ENCODE measurements around the gene ZNF644. TPM values are rescaled to one million over a fixed set of nuclear protein-coding genes. Genes with fewer than 3 reads are reported as not detected.
"Not testable (repeated sequence)": the region's sequence is repeated elsewhere in the genome, so short reads cannot be mapped to it uniquely, and the experiment has no call there.

The ZNF644 gene
- total RNA-seq, 4 donors from 2014 or later = 30.5 to 61.7 (median 34.6) TPM

DNA sequence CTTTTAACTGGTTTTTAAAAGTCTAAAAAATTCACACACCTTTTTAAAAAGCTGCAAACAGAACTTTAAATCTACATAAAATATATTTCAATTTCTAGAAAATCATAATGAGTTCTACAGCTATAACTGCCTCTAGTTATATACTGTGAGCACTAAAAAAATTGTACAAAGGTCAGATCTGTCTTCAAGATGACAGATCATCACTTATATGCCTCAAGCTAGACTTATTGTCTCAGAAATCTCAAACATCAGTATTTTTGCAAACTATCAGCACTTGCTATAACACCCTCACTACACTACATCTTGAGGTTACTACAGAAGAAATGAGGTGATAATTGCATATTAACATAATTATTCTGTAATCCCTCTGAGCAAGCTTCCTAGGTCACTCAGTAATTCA lies 76.5 kb downstream of the ZNF644 start:
- no peak overlapping the region for H3K27ac ChIP-seq
- H3K4me1 ChIP-seq = peaks cover 8 to 19% of the 10 kb centered on the region in 2 donors
- no peaks in the 10 kb centered on the region for H3K9me3 ChIP-seq
- no peaks in the 10 kb centered on the region for H3K27me3 ChIP-seq
- H3K36me3 ChIP-seq = peaks cover 0 to 5% of the 10 kb centered on the region in 2 donors
- intact Hi-C loops (cut with DNase I; ENCODE audit: low total_unique reads) (no loop called here), in situ Hi-C loops (cut with MboI; ENCODE audit: low sequenced_read_pairs in 4 of 4) (no loop called here)
- no peak for ATAC-seq
- TF ChIP-seq CTCF (IDR thresholded peaks at IDR 0.05 in 4 of 5, conservative IDR thresholded peaks at IDR 0.05 in 1 of 5) (no peak), POLR2A (IDR thresholded peaks at IDR 0.05) (no peak)
- no peak for DNase-seq
- no peak overlapping the region for H3K4me3 ChIP-seq

GRCh38 chr1:90943966-90944365 lies 77.9 kb downstream of the ZNF644 start:
- ATAC-seq (no peak), DNase-seq (no peak)
- Histone ChIP-seq H3K36me3 (peaks cover 0 to 14% of the 10 kb centered on the region in 2 donors), H3K4me1 (peaks cover 8 to 19% of the 10 kb centered on the region in 2 donors), H3K9me3 (no peaks in the 10 kb centered on the region), H3K4me3 (no peak overlapping the region), H3K27me3 (no peaks in the 10 kb centered on the region), H3K27ac (no peak overlapping the region)
- intact Hi-C loops (cut with DNase I; ENCODE audit: low total_unique reads) = no loop called here
- TF ChIP-seq CTCF (IDR thresholded peaks at IDR 0.05 in 4 of 5, conservative IDR thresholded peaks at IDR 0.05 in 1 of 5) (no peak), POLR2A (IDR thresholded peaks at IDR 0.05) (no peak)
- in situ Hi-C loops (cut with MboI; ENCODE audit: low sequenced_read_pairs in 4 of 4) = no loop called here

DNA sequence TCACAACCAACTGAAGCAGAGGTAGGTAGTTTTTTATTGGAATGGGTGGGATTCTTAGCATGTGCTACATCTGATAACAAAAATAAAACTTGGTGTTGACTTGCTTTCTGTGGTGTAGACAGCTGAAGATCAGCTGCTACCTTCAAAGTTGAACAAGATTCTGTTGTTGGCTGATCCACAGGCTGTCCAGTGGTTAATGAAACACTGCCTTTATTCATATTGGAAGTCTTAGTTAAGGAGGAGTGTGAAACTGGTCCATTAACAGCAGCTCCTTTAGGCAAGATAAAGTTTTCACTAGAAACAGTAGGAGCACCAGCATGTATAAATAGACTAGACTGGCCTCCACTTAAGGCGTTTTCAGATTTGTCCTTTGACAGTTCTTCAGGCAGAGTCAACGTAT lies 81.1 kb downstream of the ZNF644 start:
- TF ChIP-seq POLR2A (IDR thresholded peaks at IDR 0.05) (no peak), CTCF (IDR thresholded peaks at IDR 0.05 in 4 of 5, conservative IDR thresholded peaks at IDR 0.05 in 1 of 5) (no peak)
- Histone ChIP-seq H3K4me1 (peaks cover 5 to 8% of the 10 kb centered on the region in 2 donors), H3K36me3 (peaks cover 0 to 33% of the 10 kb centered on the region in 2 donors), H3K27ac (no peak overlapping the region), H3K4me3 (no peak overlapping the region), H3K27me3 (no peaks in the 10 kb centered on the region), H3K9me3 (no peaks in the 10 kb centered on the region)
- intact Hi-C loops (cut with DNase I; ENCODE audit: low total_unique reads) = no loop called here
- no peak for DNase-seq
- no peak for ATAC-seq
- in situ Hi-C loops (cut with MboI; ENCODE audit: low sequenced_read_pairs in 4 of 4) = no loop called here

DNA sequence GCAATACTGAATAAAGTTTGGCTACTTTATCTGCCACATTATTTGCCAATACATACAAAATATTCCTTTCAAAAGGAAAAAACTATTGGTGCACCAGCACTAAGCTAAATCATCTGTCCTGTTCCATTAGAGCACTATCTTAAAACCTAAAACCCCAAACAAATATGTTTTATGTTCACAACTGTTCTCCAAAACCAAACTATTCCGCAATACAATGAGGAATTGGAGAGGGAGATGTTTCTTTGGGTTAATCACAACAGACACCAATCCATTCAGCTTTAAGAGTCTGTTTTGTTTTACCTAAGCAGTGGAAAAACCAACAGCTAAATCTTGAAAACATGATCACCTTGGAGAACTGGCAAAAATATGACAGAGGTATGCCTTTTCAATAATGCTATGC lies 85.1 kb downstream of the ZNF644 start:
- DNase-seq (no peak), ATAC-seq (no peak)
- Histone ChIP-seq H3K4me3 (no peak overlapping the region), H3K9me3 (no peaks in the 10 kb centered on the region), H3K27ac (no peak overlapping the region), H3K36me3 (peaks cover 0 to 33% of the 10 kb centered on the region in 2 donors), H3K27me3 (no peaks in the 10 kb centered on the region), H3K4me1 (no peaks in the 10 kb centered on the region)
- intact Hi-C loops (cut with DNase I; ENCODE audit: low total_unique reads) = no loop called here
- in situ Hi-C loops (cut with MboI; ENCODE audit: low sequenced_read_pairs in 4 of 4) = no loop called here
- TF ChIP-seq CTCF (IDR thresholded peaks at IDR 0.05 in 4 of 5, conservative IDR thresholded peaks at IDR 0.05 in 1 of 5) (no peak), POLR2A (IDR thresholded peaks at IDR 0.05) (no peak)

- H3K9me3 ChIP-seq = no peaks in the 10 kb centered on the region
- DNase-seq (no peak), ATAC-seq (no peak)
- TF ChIP-seq POLR2A (IDR thresholded peaks at IDR 0.05) = no peak
- no peak for TF ChIP-seq CTCF (IDR thresholded peaks at IDR 0.05 in 4 of 5, conservative IDR thresholded peaks at IDR 0.05 in 1 of 5)
- H3K4me1 ChIP-seq = no peaks in the 10 kb centered on the region
- H3K27ac ChIP-seq = no peak overlapping the region
- in situ Hi-C loops (cut with MboI; ENCODE audit: low sequenced_read_pairs in 4 of 4) = no loop called here
- no peak overlapping the region for H3K4me3 ChIP-seq
- peaks cover 0 to 33% of the 10 kb centered on the region in 2 donors for H3K36me3 ChIP-seq
- no peaks in the 10 kb centered on the region for H3K27me3 ChIP-seq
- intact Hi-C loops (cut with DNase I; ENCODE audit: low total_unique reads) = no loop called here
These were observed 85.8 kb downstream of the ZNF644 start for GRCh38 chr1:90936061-90936460.

DNA sequence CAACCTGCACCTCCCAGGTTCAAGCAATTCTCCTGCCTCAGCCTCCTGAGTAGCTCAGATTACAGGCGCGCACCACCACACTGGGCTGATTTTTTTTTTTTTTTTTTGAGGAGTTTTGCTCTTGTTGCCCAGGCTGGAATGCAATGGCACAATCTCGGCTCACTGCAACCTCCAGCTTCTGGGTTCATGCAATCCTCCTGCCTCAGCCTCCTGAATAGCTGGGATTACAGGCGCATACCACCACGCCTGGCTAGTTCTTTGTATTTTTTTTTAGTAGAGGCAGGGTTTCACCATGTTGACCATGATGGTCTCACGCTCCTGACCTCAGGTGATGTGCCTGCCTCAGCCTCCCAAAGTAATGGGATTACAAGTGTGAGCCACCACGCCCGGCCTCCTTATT lies 93.6 kb downstream of the ZNF644 start:
- H3K4me3 ChIP-seq; H3K36me3 ChIP-seq; H3K27me3 ChIP-seq; H3K27ac ChIP-seq; intact Hi-C loops (cut with DNase I; ENCODE audit: low total_unique reads); in situ Hi-C loops (cut with MboI; ENCODE audit: low sequenced_read_pairs in 4 of 4); DNase-seq; ATAC-seq; H3K9me3 ChIP-seq: not testable (repeated sequence)
- peaks cover 27 to 32% of the 10 kb centered on the region in 2 donors for H3K4me1 ChIP-seq

- peaks cover 30 to 38% of the 10 kb centered on the region in 2 donors for H3K4me1 ChIP-seq
- DNase-seq; H3K9me3 ChIP-seq; H3K36me3 ChIP-seq; in situ Hi-C loops (cut with MboI; ENCODE audit: low sequenced_read_pairs in 4 of 4); ATAC-seq; H3K27me3 ChIP-seq; H3K27ac ChIP-seq; intact Hi-C loops (cut with DNase I; ENCODE audit: low total_unique reads); H3K4me3 ChIP-seq: not testable (repeated sequence)
These were observed 94.2 kb downstream of the ZNF644 start for GRCh38 chr1:90927674-90928073.

All from gastrocnemius medialis (tissue), 4 donors.